ENCODE results near the gene MAGEB3.
"Not testable (repeated sequence)": the region's sequence is repeated elsewhere in the genome, so short reads cannot be mapped to it uniquely, and the experiment has no call there.

The MAGEB3 gene, protein sequence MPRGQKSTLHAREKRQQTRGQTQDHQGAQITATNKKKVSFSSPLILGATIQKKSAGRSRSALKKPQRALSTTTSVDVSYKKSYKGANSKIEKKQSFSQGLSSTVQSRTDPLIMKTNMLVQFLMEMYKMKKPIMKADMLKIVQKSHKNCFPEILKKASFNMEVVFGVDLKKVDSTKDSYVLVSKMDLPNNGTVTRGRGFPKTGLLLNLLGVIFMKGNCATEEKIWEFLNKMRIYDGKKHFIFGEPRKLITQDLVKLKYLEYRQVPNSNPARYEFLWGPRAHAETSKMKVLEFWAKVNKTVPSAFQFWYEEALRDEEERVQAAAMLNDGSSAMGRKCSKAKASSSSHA

DNA sequence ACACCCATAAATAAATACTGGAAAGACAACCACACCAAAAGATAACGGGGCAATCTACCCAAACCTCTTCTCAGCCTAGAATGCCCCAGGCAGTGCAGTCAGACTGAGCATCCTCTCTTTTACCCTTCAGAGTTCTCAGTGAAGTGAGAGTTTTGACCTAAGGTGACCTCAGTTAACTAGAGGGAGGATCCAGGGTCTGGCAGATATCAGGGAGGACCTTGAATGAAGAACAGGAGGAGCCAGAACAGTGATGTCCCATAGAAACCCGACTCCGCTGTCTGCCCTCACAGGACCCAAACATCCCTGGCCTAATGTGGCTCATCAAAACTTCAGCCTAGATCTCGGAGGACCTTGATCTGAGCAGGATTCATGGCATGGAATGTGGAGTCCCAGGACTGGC lies at the start of gene MAGEB3:
Gene MAGEB3, plus strand, starts transcription at position 263 of the 400 bp plus-strand sequence. CDS start 5,268 bp downstream, outside the sequence.
- in situ Hi-C loops (cut with MboI; ENCODE audit: low sequenced_read_pairs), result no loop called here

DNA sequence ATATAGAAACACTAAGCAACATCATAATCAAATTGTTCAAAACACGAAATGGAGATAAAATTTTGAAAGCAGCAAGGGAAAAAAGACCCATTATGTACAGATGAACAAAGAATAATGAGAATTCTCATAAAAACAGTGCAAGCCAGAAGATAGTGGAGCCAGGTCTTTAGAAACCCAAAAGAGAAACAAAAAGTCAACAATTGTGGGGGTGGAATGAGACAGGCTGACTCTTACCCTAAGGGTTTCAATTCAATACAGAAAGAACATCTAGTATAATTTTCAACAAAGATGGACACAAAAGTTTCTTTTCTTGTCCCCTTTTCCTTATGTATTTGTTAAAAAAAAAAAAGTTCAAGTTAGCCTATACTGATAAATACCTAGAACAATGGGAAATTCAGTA lies 49.1 kb upstream of the MAGEB3 start:
- in situ Hi-C loops (cut with MboI; ENCODE audit: low sequenced_read_pairs), result no loop called here

DNA sequence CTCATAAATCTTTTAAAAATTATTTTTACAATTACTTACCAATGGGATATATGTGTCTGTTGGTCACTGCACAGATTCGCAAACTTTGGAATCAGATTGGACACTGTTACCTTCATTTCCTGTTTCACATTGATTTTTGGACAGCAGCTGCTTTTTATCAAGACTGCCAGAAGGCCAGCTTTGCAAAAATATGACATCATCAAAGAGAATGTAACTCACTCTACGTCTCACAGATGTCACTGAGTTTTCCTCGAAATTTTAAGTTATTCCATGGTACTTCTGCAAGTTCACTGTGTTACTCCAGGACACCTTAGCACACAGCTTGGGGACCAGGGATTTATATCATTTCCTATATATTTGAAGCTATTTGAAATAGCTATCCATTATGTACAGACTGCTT lies 46.9 kb upstream of the MAGEB3 start:
- in situ Hi-C loops (cut with MboI; ENCODE audit: low sequenced_read_pairs), result no loop called here

DNA sequence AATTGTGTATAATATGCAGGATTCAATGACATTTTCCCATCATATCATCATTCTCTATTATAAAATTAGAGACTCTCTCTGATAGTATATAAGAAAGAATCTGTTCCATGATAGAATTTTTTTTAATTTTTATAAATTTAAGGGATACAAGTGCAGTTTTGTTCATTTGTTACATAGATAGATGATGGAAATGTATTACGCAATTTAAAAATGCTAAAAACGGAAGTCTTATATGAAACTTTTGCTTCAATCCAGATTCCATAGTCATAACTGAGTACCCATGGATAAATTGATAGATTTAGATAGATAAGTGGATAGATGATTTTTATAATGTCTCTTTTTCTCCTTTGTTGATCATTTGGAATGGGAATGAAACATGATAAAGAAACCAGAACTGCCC lies 40.0 kb upstream of the MAGEB3 start:
- in situ Hi-C loops (cut with MboI; ENCODE audit: low sequenced_read_pairs), result no loop called here

DNA sequence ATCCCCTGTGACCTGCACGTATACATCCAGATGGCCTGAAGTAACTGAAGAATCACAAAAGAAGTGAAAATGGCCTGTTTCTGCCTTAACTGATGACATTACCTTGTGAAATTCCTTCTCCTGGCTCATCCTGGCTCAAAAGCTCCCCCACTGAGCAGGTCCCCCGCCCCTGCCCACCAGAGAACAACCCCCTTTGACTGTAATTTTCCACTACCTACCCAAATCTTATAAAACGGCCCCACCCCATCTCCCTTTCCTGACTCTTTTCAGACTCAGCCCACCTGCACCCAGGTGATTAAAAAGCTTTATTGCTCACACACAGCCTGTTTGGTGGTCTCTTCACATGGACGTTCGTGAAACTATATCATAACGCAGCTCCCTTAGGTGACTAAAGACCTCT lies 36.5 kb upstream of the MAGEB3 start:
- in situ Hi-C loops (cut with MboI; ENCODE audit: low sequenced_read_pairs), result not testable (repeated sequence)

DNA sequence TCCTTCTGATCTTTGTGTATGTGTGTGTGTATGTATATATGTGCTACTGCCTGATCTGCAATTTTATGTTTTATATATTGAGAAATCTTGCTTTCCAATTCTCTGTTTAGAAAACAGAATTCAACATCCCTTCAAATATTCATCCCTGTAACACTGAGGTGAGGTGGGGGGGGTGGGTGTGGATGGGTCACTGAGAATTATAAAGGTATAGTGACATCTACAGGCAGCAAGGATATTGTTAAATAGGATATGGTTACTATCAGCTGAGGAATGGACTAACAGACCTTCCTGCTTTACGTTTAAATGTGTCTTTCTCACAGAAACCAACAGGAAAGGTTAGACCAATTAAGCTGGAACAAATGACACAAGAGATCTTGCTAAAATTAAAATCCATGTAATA lies 34.1 kb upstream of the MAGEB3 start:
- in situ Hi-C loops (cut with MboI; ENCODE audit: low sequenced_read_pairs), result no loop called here

DNA sequence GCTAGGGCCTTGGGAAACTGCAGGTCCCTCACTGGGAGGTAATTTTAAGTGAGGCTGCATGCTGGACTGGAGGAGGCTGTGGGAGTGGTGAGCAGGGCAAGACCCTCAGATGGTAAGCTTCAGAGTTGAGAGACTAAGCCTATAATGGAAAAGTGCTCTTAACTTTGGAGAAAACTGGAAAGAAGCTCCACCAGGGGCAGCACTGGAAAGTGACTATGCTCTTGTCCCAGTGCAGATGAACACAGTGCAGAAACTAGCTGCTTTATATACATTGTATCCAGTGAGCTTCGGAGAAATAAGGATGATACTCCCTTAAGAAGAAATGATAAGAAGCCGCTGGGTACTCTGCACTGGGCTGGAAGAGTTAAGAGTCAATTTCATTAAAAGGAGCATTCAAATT lies 18.3 kb upstream of the MAGEB3 start:
- in situ Hi-C loops (cut with MboI; ENCODE audit: low sequenced_read_pairs), result no loop called here

DNA sequence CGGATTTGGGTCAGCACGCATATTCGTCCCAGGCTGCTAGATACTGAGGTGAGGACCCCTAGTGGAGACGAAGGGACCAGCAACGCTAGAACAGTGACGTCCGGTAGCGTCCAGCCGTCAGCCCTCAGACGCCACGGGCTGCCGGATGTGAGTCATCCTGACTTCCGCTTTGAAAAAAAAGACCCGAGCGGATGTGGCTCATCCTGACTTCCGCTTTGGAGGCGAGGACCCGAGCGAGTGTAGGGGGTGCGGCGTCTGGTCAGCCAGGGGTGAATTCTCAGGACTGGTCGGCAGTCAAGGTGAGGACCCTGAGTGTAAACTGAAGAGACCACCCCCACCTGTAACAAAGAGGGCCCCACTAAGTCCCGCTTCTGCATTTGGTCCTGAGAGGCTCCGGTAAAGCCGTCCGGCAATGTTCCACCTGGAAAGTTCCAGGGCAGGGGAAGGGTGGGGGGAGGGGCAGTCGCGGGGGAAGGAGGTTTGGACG lies 15.1 kb upstream of the MAGEB3 start, which contains the start of gene MAGEB2:
Gene MAGEB2, plus strand, starts transcription at position 207 of the 487 bp plus-strand sequence. CDS start 3,018 bp downstream, outside the sequence.
- in situ Hi-C loops (cut with MboI; ENCODE audit: low sequenced_read_pairs), result no loop called here

DNA sequence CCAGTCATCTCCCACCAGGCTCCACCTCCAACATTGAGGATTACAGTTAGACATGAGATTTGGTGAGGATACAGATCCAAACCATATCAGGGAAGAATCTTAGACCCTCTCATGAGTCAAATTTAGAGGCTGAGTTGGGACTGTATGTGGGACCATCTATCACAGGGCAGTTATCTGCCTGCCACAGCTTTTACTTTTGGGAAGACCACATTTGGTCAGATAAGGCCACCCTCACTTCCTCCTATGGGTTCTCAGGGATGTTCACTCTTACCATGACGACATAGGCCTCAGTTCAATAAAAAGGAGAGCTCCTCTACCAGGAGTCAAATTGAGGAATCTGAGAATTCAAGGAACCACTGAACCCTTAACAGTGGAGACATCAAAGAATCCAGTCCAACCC lies 13.0 kb upstream of the MAGEB3 start:
- in situ Hi-C loops (cut with MboI; ENCODE audit: low sequenced_read_pairs), result no loop called here

DNA sequence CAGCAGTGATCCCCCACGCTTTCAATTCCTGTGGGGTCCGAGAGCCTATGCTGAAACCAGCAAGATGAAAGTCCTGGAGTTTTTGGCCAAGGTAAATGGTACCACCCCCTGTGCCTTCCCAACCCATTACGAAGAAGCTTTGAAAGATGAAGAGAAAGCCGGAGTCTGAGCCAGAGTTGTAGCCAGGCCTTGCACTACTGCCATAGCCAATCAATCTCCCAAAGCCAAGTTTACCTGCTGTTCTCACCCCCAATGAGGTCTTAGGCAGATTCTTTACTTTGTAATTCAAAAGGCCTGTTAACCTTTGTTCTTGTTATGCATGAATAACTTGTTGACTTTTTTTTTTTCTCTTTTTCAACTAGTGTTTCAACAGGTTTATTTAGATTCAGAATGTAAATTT lies 11.1 kb upstream of the MAGEB3 start:
- in situ Hi-C loops (cut with MboI; ENCODE audit: low sequenced_read_pairs), result no loop called here

DNA sequence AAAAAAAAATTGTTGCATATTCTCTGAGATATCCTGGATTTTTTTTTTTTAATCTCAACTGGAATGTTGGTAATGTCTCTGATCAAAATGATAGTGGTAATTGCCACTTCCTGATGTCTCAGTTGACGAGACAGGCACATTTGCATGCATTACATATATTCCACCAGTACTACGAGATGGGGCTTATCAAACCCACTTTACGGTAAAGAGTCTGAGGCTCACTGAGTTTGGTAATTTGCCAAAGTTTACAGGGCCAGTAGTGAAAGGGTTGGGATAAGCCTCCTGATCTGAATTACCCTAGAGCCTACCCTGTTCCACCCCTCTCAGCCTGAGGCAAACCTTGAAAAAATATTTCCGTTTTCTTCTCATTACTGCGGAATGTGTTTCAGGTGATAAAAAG lies 9.8 kb upstream of the MAGEB3 start:
- in situ Hi-C loops (cut with MboI; ENCODE audit: low sequenced_read_pairs), result no loop called here

DNA sequence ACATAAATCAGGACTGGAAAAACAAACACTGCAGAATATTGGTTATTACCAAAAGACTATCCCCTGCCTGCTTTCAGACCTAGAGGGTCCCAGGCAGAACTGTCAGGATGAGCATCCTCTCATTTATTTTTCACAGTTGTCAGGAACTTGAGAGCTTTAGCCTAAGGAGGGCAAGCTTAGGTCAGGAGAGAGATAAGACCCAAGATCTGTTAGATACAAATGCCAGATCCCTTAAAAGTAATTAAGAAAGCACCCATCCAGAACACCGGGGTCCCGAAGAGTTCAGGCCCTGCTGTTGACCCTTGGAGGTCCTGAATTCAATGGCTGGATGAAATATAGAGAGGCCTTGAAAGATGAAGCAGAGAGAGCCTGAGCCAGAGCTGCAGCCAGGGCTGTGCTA lies 5.9 kb upstream of the MAGEB3 start:
- in situ Hi-C loops (cut with MboI; ENCODE audit: low sequenced_read_pairs), result no loop called here

DNA sequence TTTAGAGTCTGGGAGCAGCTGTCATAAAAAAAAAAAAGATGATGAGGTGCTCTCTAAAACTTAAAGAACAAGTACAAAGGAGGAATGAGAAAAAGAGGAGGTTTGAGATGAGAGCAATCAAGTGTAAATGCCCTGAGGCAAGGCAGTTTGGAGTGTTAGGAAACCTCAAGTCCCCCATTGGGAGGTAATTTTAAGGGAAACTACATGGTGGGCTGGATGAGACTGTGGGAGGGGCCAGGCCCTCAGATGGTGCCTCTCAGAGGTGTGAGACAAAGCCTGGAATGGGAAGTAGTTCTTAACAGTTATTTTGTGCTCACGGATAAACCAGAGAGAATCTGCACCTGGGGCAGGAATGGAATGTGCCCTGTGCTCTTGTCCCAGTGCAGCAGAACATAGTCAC lies 1.9 kb upstream of the MAGEB3 start:
- in situ Hi-C loops (cut with MboI; ENCODE audit: low sequenced_read_pairs), result no loop called here

DNA sequence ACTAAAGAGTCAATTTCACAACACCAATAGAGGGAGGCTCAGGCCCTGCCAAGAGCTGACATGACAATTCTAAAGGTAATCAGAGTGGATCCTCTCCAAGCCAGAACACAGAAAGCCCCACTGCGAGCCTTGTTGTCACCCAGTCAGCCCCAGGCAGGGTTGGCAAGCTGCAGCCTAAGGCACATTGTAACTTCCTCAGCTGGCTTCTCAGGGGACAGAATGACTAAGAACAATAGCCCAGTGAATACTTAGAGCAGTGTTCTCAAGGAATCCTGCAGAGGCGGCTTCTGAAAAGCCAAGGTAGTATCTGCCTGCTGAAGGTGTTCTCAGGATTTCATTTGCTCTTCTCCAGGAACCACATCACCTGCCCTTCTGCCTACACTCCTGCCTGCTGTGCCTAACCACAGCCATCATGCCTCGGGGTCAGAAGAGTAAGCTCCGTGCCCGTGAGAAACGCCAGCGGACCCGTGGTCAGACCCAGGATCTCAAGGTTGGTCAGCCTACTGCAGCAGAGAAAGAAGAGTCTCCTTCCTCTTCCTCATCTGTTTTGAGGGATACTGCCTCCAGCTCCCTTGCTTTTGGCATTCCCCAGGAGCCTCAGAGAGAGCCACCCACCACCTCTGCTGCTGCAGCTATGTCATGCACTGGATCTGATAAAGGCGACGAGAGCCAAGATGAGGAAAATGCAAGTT lies 11.4 kb downstream of the MAGEB3 start, which contains the start of gene MAGEB4:
Gene MAGEB4, plus strand, starts transcription at position 277 of the 692 bp plus-strand sequence. Its CDS starts 136 bp downstream, at position 413.
- in situ Hi-C loops (cut with MboI; ENCODE audit: low sequenced_read_pairs), result no loop called here

DNA sequence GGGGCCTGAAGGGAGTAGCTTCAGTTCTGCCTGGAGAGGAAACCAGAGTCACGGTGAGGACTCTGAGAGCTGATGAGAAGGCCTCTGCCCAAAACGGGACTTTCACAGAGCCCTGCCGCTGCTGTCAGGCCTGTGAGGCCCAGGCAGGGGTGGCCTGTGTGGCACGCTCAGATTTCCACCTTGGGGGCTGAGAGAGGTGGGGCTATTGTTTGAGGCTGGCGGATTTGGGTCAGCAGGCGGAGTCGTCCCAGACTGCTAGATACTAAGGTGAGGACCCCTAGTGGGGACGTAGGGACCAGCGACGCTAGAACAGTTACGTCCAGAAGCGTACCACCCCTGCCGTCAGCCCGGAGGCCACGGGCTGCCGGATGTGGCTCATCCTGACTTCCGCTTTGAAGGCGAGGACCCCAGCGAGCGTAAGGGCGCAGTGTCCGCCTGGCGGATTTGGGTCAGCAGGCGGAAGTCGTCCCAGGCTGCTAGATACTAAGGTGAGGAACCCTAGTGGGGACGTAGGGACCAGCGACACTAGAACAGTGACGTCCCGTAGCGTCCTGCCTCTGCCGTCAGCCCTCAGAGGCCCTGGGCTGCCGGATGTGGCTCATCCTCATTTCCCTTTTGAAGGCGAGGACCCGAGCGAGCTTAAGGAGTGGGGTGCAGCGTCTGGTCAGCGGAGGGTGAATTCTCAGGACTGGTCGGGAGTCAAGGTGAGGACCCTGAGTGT lies 16.5 kb downstream of the MAGEB3 start, which contains the start of gene MAGEB1:
Gene MAGEB1, plus strand, starts transcription at position 378 of the 721 bp plus-strand sequence. CDS start 3,348 bp downstream, outside the sequence.
- in situ Hi-C loops (cut with MboI; ENCODE audit: low sequenced_read_pairs), result no loop called here

DNA sequence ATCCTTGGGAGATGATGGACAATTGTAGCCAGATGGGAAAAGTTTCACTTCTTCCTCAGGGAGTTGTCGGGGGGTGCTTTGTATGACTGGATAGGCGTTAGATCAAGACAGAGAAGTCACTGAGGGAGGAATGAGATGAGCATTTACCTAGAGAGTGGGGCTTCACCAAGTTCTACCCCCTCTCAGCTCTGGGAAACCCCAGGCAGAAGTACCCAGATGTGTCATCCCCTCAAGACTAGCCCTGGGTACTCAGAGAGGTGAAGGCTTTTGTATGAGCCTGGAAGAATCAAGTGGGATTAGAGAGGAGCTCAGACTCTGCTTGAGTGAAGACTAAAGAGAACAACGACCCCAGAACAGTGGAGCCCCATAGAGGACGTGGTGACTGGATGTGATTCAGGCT lies 18.4 kb downstream of the MAGEB3 start:
- in situ Hi-C loops (cut with MboI; ENCODE audit: low sequenced_read_pairs), result no loop called here

DNA sequence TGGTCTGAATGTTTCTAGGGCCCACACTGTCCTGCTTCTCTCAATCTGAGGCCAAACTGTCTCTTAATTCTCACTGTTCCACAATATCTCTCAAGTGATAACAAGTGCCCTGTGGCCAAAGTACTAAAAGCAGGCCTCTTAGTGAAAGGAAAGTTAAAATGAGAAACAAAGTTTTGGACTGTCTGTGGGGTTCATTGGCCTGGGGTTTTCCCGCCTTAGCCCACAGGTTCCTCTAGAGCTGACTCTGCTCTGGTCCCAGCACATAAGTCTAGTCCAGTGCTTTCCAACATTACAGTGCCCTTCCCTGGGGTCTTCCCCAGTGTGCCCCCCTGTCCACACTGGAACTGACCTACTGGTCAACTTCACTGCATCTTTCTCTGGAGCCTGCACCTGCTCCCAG lies 22.8 kb downstream of the MAGEB3 start:
- in situ Hi-C loops (cut with MboI; ENCODE audit: low sequenced_read_pairs), result no loop called here

DNA sequence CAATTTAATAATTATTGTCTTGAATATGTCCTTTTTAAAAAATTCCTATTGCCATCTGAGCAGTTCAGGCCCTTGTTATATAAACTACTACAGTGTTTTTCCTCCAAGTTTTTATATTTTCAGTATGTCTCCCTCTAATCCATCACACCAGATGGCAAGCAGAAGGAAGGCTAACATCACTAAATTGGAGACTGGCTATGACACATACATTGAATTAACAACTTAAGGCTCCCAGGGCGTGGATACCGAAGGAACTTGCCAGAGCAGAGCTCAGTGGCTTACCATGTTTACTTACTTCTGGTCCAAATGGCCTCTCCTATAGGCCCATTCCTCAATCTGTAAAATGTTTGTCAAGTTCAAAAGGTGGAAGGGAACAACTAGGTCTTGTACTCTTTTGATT lies 29.5 kb downstream of the MAGEB3 start:
- in situ Hi-C loops (cut with MboI; ENCODE audit: low sequenced_read_pairs), result no loop called here

DNA sequence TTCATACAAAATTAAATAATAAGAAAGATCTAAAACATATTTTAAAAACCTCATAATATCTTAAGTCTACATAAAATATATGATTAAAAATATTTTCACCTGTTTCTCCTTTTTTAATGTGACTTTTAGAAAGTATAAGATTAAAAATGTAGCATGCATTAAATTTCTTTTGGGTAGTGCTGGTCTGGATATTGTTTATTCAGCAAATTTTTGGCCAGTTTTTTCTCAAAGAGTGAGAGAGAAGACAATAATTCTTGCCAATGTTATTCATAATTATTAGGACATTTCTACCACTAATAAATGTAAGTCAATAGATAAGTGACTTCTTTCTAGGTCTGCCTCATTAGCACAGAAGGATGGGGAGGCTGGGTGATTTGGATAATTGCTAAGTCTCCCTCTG lies 30.6 kb downstream of the MAGEB3 start:
- in situ Hi-C loops (cut with MboI; ENCODE audit: low sequenced_read_pairs), result no loop called here

DNA sequence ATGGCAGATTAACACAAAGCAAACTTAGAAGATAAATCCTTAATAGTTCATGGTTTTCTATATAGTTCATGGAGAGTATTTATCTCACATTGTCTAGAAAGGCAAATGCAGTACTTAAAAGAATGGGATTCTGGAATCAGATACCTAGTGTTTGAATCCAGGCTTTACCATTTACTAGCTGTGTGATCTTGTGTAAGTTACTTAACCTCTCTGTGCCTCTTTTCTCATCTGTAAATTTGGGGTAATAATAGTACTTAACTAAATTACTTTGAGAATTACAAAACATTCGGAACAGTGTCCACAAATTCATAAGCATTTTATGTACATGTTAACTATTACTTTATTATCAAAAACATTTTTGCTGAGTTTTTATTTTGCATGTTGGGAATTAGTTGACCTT lies 32.3 kb downstream of the MAGEB3 start:
- in situ Hi-C loops (cut with MboI; ENCODE audit: low sequenced_read_pairs), result no loop called here

DNA sequence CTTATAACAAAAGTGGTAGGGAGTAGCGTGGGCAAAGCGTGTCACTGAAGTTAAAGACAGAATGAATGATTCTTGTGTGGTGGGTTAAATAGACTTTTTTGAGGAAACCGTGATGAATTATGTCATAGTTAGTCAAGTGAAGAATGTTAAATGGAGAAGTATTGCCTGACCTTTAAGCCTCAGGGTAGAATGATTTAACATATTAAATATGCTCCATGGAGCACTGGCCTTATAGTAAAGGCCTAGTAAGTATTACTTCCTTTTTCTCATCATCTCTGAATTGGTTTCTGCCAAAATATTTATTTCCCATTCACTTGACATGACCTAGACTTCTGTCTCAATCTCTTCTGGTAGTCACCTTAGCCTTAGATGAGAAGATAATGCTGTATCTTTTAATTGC lies 40.2 kb downstream of the MAGEB3 start:
- in situ Hi-C loops (cut with MboI; ENCODE audit: low sequenced_read_pairs), result no loop called here
